HUES6 (cell line): ENCODE measurements around the gene FGG.

Experiments
- H3K27ac ChIP-seq: 2 replicates; pipeline ENCODE4 v1.7.0; 2013; ENCODE audit warnings: low read depth, mild to moderate bottlenecking, low read length, inconsistent platforms
- H3K27me3 ChIP-seq: 2 replicates; pipeline ENCODE4 v1.6.1; 2013; ENCODE audit warnings: low read length; ENCODE audit not compliant: control insufficient read depth, insufficient read depth
- H3K36me3 ChIP-seq: 2 replicates; pipeline ENCODE4 v1.6.1; 2013; ENCODE audit warnings: low read length; ENCODE audit not compliant: control insufficient read depth, insufficient read depth
- H3K4me1 ChIP-seq: 2 replicates; pipeline ENCODE4 v1.6.1; 2013; ENCODE audit warnings: low read length; ENCODE audit not compliant: control insufficient read depth, insufficient read depth
- H3K4me3 ChIP-seq: 2 replicates; pipeline ENCODE4 v1.5.1; 2013; ENCODE audit warnings: low read depth, low read length
- H3K9ac ChIP-seq: one replicate; pipeline ENCODE4 v1.6.1; 2013; ENCODE audit warnings: mild to moderate bottlenecking, low read length
- H3K9me3 ChIP-seq: 2 replicates; pipeline ENCODE4 v1.6.1; 2013; ENCODE audit warnings: low read depth, low read length; ENCODE audit not compliant: control insufficient read depth, insufficient read depth

The FGG gene

GRCh38 chr4:154566639-154567204 lies 45.7 kb downstream of the FGG start:
- no peaks in the 10 kb centered on the region for H3K9me3 ChIP-seq
- no peaks in the 10 kb centered on the region for H3K4me1 ChIP-seq
- no peak overlapping the region for H3K4me3 ChIP-seq
- no peaks in the 10 kb centered on the region for H3K36me3 ChIP-seq
- H3K27me3 ChIP-seq = no peaks in the 10 kb centered on the region
- no peak overlapping the region for H3K9ac ChIP-seq
- no peak overlapping the region for H3K27ac ChIP-seq

GRCh38 chr4:154565704-154566103 lies 46.8 kb downstream of the FGG start:
- no peaks in the 10 kb centered on the region for H3K4me1 ChIP-seq
- H3K4me3 ChIP-seq = no peak overlapping the region
- no peaks in the 10 kb centered on the region for H3K27me3 ChIP-seq
- no peaks in the 10 kb centered on the region for H3K36me3 ChIP-seq
- no peaks in the 10 kb centered on the region for H3K9me3 ChIP-seq
- H3K9ac ChIP-seq = no peak overlapping the region
- H3K27ac ChIP-seq = no peak overlapping the region

- H3K9ac ChIP-seq = no peak overlapping the region
- H3K9me3 ChIP-seq = no peaks in the 10 kb centered on the region
- H3K27me3 ChIP-seq = no peaks in the 10 kb centered on the region
- no peaks in the 10 kb centered on the region for H3K36me3 ChIP-seq
- H3K4me3 ChIP-seq = no peak overlapping the region
- H3K27ac ChIP-seq = no peak overlapping the region
- H3K4me1 ChIP-seq = no peaks in the 10 kb centered on the region
Observed at GRCh38 chr4:154564311-154564710, 48.1 kb downstream of the FGG start.

GRCh38 chr4:154562697-154563254 lies 49.7 kb downstream of the FGG start, which contains the start of gene FGB:
FGB (plus strand) TSS chr4:154563011; CDS start chr4:154563019, 8 bp downstream.
- H3K27ac ChIP-seq = no peak within 1 kb of the TSS
- no peaks in the 10 kb centered on the region for H3K4me1 ChIP-seq
- H3K9ac ChIP-seq = no peak within 1 kb of the TSS
- H3K27me3 ChIP-seq = no peaks in the 10 kb centered on the region
- no peaks in the 10 kb centered on the region for H3K36me3 ChIP-seq
- no peaks in the 10 kb centered on the region for H3K9me3 ChIP-seq
- H3K4me3 ChIP-seq = no peak within 1 kb of the TSS

- no peaks in the 10 kb centered on the region for H3K27me3 ChIP-seq
Observed at GRCh38 chr4:154560824-154561231, 51.6 kb downstream of the FGG start.

GRCh38 chr4:154560419-154560801 lies 52.0 kb downstream of the FGG start:
- Histone ChIP-seq H3K9ac (no peak overlapping the region), H3K4me1 (no peaks in the 10 kb centered on the region), H3K27ac (no peak overlapping the region), H3K27me3 (no peaks in the 10 kb centered on the region), H3K36me3 (no peaks in the 10 kb centered on the region), H3K4me3 (no peak overlapping the region), H3K9me3 (no peaks in the 10 kb centered on the region)

More at GRCh38 chr4:154560824-154561231, 51.6 kb downstream of the FGG start:
- no peaks in the 10 kb centered on the region for H3K9me3 ChIP-seq
- H3K9ac ChIP-seq = no peak overlapping the region
- H3K4me3 ChIP-seq = no peak overlapping the region
- no peaks in the 10 kb centered on the region for H3K4me1 ChIP-seq
- no peak overlapping the region for H3K27ac ChIP-seq
- no peaks in the 10 kb centered on the region for H3K36me3 ChIP-seq

GRCh38 chr4:154559494-154560418 lies 52.7 kb downstream of the FGG start:
- H3K9ac ChIP-seq = no peak overlapping the region

GRCh38 chr4:154559141-154559493 lies 53.3 kb downstream of the FGG start:
- no peaks in the 10 kb centered on the region for H3K36me3 ChIP-seq
- H3K27ac ChIP-seq = no peak overlapping the region

More at GRCh38 chr4:154559494-154560418, 52.7 kb downstream of the FGG start:
- no peaks in the 10 kb centered on the region for H3K4me1 ChIP-seq
- no peak overlapping the region for H3K27ac ChIP-seq
- H3K27me3 ChIP-seq = no peaks in the 10 kb centered on the region
- no peaks in the 10 kb centered on the region for H3K36me3 ChIP-seq
- no peak overlapping the region for H3K4me3 ChIP-seq
- no peaks in the 10 kb centered on the region for H3K9me3 ChIP-seq

More at GRCh38 chr4:154559141-154559493, 53.3 kb downstream of the FGG start:
- H3K27me3 ChIP-seq = no peaks in the 10 kb centered on the region
- no peaks in the 10 kb centered on the region for H3K4me1 ChIP-seq
- H3K9ac ChIP-seq = no peak overlapping the region
- H3K4me3 ChIP-seq = no peak overlapping the region
- no peaks in the 10 kb centered on the region for H3K9me3 ChIP-seq
